Measurements from ENCODE around the gene KLHL17. TPM values are rescaled to one million over a fixed set of nuclear protein-coding genes. Genes with fewer than 3 reads are reported as not detected.

Gene KLHL17
- total RNA-seq, 1 experiment from 2014 or later, result 66.9 TPM

- H3K27me3 Mint-ChIP-seq (ENCODE audit: low read depth), result peaks cover 78% of the 10 kb centered on the region
- no peak overlapping the region for H3K4me3 Mint-ChIP-seq
- peaks cover 5% of the 10 kb centered on the region for H3K4me1 Mint-ChIP-seq
- ATAC-seq (no peak), DNase-seq (ENCODE audit: low spot score) (no peak)
- H3K36me3 Mint-ChIP-seq, result no peaks in the 10 kb centered on the region
- TF ChIP-seq ZNF416 (CRISPR knock-in tag; IDR thresholded peaks at IDR 0.05), result no peak
- CTCF ChIA-PET, result interaction anchor here (0.8 to 3.7 kb wide), 8 partner anchors 14 to 302 kb away, joined by 3 to 23 read pairs (median 4); partner anchors contain the start of genes C1orf159, ISG15 and PERM1
- H3K27ac Mint-ChIP-seq, result no peak overlapping the region
- peaks cover under 1% of the 10 kb centered on the region for H3K9me3 Mint-ChIP-seq
- POLR2A ChIA-PET, result interaction anchor here (0.8 to 1.4 kb wide), 2 partner anchors 16 to 21 kb away, joined by 3 read pairs; partner anchors contain the start of gene ISG15
Observed at GRCh38 chr1:997713-997992, 37.3 kb downstream of the KLHL17 start.

DNA sequence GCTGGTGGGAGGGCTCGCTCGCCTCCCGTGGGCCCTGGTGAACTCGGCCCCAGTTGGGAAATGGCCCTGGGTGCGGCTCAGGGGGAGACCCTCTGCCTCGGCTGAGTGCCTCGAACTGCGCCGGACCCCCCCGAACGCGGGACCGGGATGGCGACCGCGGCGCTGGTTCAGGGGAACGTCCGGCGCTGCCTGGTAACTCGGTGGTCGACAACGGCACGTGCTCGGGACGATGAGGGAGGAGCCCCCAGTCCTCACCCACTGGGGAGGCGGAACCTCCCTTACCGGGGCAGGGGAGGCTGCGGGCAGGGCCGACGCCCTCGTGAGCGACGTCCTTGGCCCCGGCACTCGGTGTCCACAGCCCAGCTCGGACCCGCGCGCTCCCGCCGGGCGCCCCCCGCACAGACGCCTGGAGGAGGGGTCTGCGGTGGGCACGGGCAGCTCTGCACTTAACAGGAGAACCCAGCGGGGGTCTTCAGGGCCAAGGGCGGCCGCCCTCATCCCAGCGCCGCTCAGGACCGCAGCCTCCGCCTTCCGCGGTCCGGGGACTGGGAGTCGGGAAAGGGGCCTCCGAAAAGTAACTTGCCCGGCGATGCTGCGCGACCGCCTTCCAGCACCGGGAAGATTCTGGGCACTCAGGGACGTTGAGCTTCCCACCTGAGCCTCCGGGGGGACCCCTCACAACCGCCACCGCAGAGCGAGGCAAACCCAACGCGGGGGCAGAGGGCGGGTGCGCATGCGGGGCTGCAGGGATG, 37.8 kb downstream of the KLHL17 start:
- ATAC-seq, result peak; percentile 6
- no peaks in the 10 kb centered on the region for H3K36me3 Mint-ChIP-seq
- POLR2A ChIA-PET, result interaction anchor here (0.8 to 1.6 kb wide), 3 partner anchors 15 to 43 kb away, joined by 3 read pairs; partner anchors contain the start of gene ISG15
- H3K4me3 Mint-ChIP-seq, result peak overlapping the region; percentile 49
- no peaks in the 10 kb centered on the region for H3K9me3 Mint-ChIP-seq
- peak; percentile 59 for DNase-seq (ENCODE audit: low spot score)
- peaks cover 78% of the 10 kb centered on the region for H3K27me3 Mint-ChIP-seq (ENCODE audit: low read depth)
- CTCF ChIA-PET, result interaction anchor here (0.6 to 3.7 kb wide), 7 partner anchors 15 to 118 kb away, joined by 3 to 23 read pairs (median 5); partner anchors contain the start of genes C1orf159, ISG15 and PERM1
- H3K4me1 Mint-ChIP-seq, result peaks cover 5% of the 10 kb centered on the region
- H3K27ac Mint-ChIP-seq, result no peak overlapping the region
- TF ChIP-seq, protein P1, sequence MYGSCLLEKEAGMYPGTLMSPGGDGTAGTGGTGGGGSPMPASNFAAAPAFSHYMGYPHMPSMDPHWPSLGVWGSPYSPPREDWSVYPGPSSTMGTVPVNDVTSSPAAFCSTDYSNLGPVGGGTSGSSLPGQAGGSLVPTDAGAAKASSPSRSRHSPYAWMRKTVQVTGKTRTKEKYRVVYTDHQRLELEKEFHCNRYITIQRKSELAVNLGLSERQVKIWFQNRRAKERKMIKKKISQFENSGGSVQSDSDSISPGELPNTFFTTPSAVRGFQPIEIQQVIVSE (CRISPR knock-in tag; IDR thresholded peaks at IDR 0.05; ENCODE audit: borderline replicate concordance), result no peak
- TF ChIP-seq, protein P2, sequence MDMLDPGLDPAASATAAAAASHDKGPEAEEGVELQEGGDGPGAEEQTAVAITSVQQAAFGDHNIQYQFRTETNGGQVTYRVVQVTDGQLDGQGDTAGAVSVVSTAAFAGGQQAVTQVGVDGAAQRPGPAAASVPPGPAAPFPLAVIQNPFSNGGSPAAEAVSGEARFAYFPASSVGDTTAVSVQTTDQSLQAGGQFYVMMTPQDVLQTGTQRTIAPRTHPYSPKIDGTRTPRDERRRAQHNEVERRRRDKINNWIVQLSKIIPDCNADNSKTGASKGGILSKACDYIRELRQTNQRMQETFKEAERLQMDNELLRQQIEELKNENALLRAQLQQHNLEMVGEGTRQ (CRISPR knock-in tag; IDR thresholded peaks at IDR 0.05), result 0 out of 2 replicates have a peak, but pooled peaks have one; percentile 7
- TF ChIP-seq ATF1 (CRISPR knock-in tag; IDR thresholded peaks at IDR 0.05), result no peak
- no peak for TF ChIP-seq ZNF317 (CRISPR knock-in tag; IDR thresholded peaks at IDR 0.05; ENCODE audit: borderline replicate concordance, low read depth)
- TF ChIP-seq ZBTB43 (CRISPR knock-in tag; IDR thresholded peaks at IDR 0.05), result no peak
- no peak for TF ChIP-seq CREB1 (CRISPR knock-in tag; IDR thresholded peaks at IDR 0.05)
- no peak for TF ChIP-seq NFE2L1 (CRISPR knock-in tag; IDR thresholded peaks at IDR 0.05)
- TF ChIP-seq, protein P3, sequence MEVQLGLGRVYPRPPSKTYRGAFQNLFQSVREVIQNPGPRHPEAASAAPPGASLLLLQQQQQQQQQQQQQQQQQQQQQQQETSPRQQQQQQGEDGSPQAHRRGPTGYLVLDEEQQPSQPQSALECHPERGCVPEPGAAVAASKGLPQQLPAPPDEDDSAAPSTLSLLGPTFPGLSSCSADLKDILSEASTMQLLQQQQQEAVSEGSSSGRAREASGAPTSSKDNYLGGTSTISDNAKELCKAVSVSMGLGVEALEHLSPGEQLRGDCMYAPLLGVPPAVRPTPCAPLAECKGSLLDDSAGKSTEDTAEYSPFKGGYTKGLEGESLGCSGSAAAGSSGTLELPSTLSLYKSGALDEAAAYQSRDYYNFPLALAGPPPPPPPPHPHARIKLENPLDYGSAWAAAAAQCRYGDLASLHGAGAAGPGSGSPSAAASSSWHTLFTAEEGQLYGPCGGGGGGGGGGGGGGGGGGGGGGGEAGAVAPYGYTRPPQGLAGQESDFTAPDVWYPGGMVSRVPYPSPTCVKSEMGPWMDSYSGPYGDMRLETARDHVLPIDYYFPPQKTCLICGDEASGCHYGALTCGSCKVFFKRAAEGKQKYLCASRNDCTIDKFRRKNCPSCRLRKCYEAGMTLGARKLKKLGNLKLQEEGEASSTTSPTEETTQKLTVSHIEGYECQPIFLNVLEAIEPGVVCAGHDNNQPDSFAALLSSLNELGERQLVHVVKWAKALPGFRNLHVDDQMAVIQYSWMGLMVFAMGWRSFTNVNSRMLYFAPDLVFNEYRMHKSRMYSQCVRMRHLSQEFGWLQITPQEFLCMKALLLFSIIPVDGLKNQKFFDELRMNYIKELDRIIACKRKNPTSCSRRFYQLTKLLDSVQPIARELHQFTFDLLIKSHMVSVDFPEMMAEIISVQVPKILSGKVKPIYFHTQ (CRISPR knock-in tag; IDR thresholded peaks at IDR 0.05), result no peak
- no peak for TF ChIP-seq ATF2 (CRISPR knock-in tag; IDR thresholded peaks at IDR 0.05; ENCODE audit: borderline replicate concordance, low read depth)
- TF ChIP-seq TCF7 (CRISPR knock-in tag; IDR thresholded peaks at IDR 0.05; ENCODE audit: low read depth), result no peak
- no peak for TF ChIP-seq SMAD3 (CRISPR knock-in tag; IDR thresholded peaks at IDR 0.05; ENCODE audit: borderline replicate concordance)
- TF ChIP-seq KAT7 (CRISPR knock-in tag; IDR thresholded peaks at IDR 0.05; ENCODE audit: borderline replicate concordance), result no peak
- no peak for TF ChIP-seq ZBTB21 (CRISPR knock-in tag; IDR thresholded peaks at IDR 0.05; ENCODE audit: borderline replicate concordance)
- TF ChIP-seq NR2C2 (CRISPR knock-in tag; IDR thresholded peaks at IDR 0.05), result no peak
- TF ChIP-seq, protein P4, sequence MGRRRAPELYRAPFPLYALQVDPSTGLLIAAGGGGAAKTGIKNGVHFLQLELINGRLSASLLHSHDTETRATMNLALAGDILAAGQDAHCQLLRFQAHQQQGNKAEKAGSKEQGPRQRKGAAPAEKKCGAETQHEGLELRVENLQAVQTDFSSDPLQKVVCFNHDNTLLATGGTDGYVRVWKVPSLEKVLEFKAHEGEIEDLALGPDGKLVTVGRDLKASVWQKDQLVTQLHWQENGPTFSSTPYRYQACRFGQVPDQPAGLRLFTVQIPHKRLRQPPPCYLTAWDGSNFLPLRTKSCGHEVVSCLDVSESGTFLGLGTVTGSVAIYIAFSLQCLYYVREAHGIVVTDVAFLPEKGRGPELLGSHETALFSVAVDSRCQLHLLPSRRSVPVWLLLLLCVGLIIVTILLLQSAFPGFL (CRISPR knock-in tag; IDR thresholded peaks at IDR 0.05; ENCODE audit: borderline replicate concordance), result no peak
- TF ChIP-seq ATF6 (CRISPR knock-in tag; IDR thresholded peaks at IDR 0.05), result no peak
- no peak for TF ChIP-seq ZNF671 (CRISPR knock-in tag; IDR thresholded peaks at IDR 0.05)
- TF ChIP-seq, protein P5, sequence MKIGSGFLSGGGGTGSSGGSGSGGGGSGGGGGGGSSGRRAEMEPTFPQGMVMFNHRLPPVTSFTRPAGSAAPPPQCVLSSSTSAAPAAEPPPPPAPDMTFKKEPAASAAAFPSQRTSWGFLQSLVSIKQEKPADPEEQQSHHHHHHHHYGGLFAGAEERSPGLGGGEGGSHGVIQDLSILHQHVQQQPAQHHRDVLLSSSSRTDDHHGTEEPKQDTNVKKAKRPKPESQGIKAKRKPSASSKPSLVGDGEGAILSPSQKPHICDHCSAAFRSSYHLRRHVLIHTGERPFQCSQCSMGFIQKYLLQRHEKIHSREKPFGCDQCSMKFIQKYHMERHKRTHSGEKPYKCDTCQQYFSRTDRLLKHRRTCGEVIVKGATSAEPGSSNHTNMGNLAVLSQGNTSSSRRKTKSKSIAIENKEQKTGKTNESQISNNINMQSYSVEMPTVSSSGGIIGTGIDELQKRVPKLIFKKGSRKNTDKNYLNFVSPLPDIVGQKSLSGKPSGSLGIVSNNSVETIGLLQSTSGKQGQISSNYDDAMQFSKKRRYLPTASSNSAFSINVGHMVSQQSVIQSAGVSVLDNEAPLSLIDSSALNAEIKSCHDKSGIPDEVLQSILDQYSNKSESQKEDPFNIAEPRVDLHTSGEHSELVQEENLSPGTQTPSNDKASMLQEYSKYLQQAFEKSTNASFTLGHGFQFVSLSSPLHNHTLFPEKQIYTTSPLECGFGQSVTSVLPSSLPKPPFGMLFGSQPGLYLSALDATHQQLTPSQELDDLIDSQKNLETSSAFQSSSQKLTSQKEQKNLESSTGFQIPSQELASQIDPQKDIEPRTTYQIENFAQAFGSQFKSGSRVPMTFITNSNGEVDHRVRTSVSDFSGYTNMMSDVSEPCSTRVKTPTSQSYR (CRISPR knock-in tag; IDR thresholded peaks at IDR 0.05), result peak; percentile 40; the same call in 1 of the 2 replicates
- no peak for TF ChIP-seq SMAD4 (CRISPR knock-in tag; IDR thresholded peaks at IDR 0.05)
